Thyroid gland (tissue), 4 donors: Measurements from ENCODE around the gene ZNF160.

Experiments
- CTCF ChIP-seq, 6 experiments: fragments of 200-600 bp in 3 of 6; fragments of 450-650 bp in 3 of 6; sonication (generic) in 3 of 6; IDR thresholded peaks; one replicate each; pipeline ENCODE4 v1.5.1; 2016 to 2019; ENCODE audit warnings: antibody characterized with exemption in 6 of 6, mild to moderate bottlenecking in 2 of 6, inconsistent platforms in 1 of 6, moderate library complexity in 1 of 6
- POLR2A ChIP-seq, 2 donors: fragments of 450-650 bp; IDR thresholded peaks; one replicate each; pipeline ENCODE4 v1.6.1; 2017; ENCODE audit warnings: antibody characterized with exemption in 2 of 2, mild to moderate bottlenecking in 2 of 2, moderate library complexity in 1 of 2

DNA sequence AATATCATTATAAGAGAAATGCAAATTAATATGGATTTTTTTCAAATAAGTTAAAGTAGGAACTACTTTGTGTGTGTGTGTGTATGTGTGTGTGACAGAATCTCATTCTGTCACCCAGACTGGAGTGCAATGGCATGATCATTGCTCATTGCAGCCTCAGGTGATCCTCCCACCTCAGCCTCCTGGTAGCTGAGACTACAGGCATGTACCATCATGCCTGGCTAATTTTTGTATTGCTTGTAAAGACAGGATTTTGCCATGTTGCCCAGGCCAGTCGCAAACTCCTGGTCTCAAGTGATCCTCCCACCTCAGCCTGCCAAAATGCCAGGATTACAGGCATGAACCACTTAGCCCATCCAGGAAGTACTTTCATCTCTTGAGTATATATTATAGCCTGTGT is 61.9 kb downstream of the ZNF160 start:
- TF ChIP-seq POLR2A (IDR thresholded peaks at IDR 0.05) (no peak), CTCF (IDR thresholded peaks at IDR 0.05) (no peak)
